ENCODE results near the gene FUT8. TPM values are rescaled to one million over a fixed set of nuclear protein-coding genes. Genes with fewer than 3 reads are reported as not detected.

Gene FUT8
- polyA plus RNA-seq, 1 of the 3 experiments (the other 2 are of a cell fraction), result 31.7 TPM

- peak overlapping the region; percentile 90 to 95; a peak in 2 of 4 replicates for H3K4me3 ChIP-seq (ENCODE audit: low read depth in 2 of 2, low read length in 1 of 2)
- H3K79me2 ChIP-seq (ENCODE audit: insufficient read depth), result peaks cover 72% of the 10 kb centered on the region
- POLR2A ChIA-PET, result interaction anchor here (0.9 kb wide), 2 partner anchors 409 to 545 kb away, joined by 3 read pairs; no protein-coding TSS in a partner anchor
- H3K4me2 ChIP-seq, result peak overlapping the region; percentile 88
- no peak overlapping the region for H2AFZ ChIP-seq (ENCODE audit: low read depth)
- H3K27me3 ChIP-seq (ENCODE audit: insufficient read depth), result no peaks in the 10 kb centered on the region
- WGBS (ENCODE audit: low lambda C conversion rate), result 46% methylated on average over 3 of the region's 3 CpGs
- H3K4me1 ChIP-seq (ENCODE audit: control insufficient read depth in 1 of 2, insufficient read depth in 2 of 2, low read depth in 1 of 2, low read length in 1 of 2), result peaks cover 0 to 6% of the 10 kb centered on the region in 2 experiments; a peak in 3 of 4 replicates
- peak; percentile 31 for DNase-seq
- TF ChIP-seq RAD21 (IDR thresholded peaks at IDR 0.05; ENCODE audit: low read length) (peak; percentile 84), ELF1 (IDR thresholded peaks at IDR 0.05) (no peak), CTCF (IDR thresholded peaks at IDR 0.05) (peak; percentile 85), SMC3 (IDR thresholded peaks at IDR 0.05; ENCODE audit: low read depth, low read length) (peak; percentile 48), MEF2A (IDR thresholded peaks at IDR 0.05; ENCODE audit: borderline replicate concordance, low read depth) (no peak)
- CTCF ChIA-PET, result interaction anchor here (0.6 to 8.8 kb wide), 62 partner anchors 9 to 928 kb away, joined by 3 to 174 read pairs (median 3); no protein-coding TSS in a partner anchor
- no peaks in the 10 kb centered on the region for H3K9me2 ChIP-seq
- no peaks in the 10 kb centered on the region for H3K36me3 ChIP-seq (replicated peaks in 1 of 2; ENCODE audit: control insufficient read depth in 1 of 2, insufficient read depth in 2 of 2, low read length in 1 of 2)
- H3F3A ChIP-seq (replicated peaks; ENCODE audit: insufficient read depth), result peaks cover 10% of the 10 kb centered on the region
- H3K27ac ChIP-seq (ENCODE audit: low read depth in 2 of 2, low read length in 1 of 2), result no peak overlapping the region
- H3K9ac ChIP-seq, result peak overlapping the region; percentile 84; the same call in 1 of the 2 replicates
- H4K20me1 ChIP-seq (ENCODE audit: insufficient read depth), result no peaks in the 10 kb centered on the region; the same call in 1 of the 2 replicates
- no peaks in the 10 kb centered on the region for H3K9me3 ChIP-seq
Measured at GRCh38 chr14:65414961-65415589, 2.5 kb downstream of the FUT8 start.

GRCh38 chr14:65415613-65416012, 3.1 kb downstream of the FUT8 start:
- WGBS (ENCODE audit: low lambda C conversion rate), result 74% methylated on average over 3 of the region's 3 CpGs
- H3K9me2 ChIP-seq, result no peaks in the 10 kb centered on the region
- POLR2A ChIA-PET, result interaction anchor here (0.7 to 0.9 kb wide), 3 partner anchors 140 to 545 kb away, joined by 3 read pairs; no protein-coding TSS in a partner anchor
- no peak overlapping the region for H2AFZ ChIP-seq (ENCODE audit: low read depth)
- CTCF ChIA-PET, result interaction anchor here (0.6 to 8.8 kb wide), 57 partner anchors 9 to 927 kb away, joined by 3 to 174 read pairs (median 3); no protein-coding TSS in a partner anchor
- peaks cover 78% of the 10 kb centered on the region for H3K79me2 ChIP-seq (ENCODE audit: insufficient read depth)
- TF ChIP-seq GATA2 (CRISPR knock-in tag; IDR thresholded peaks at IDR 0.05), result peak; percentile 54; the same call in 1 of the 2 replicates
- peak in 1 of 2 experiments; percentile 44; a peak in 1 of 4 replicates for TF ChIP-seq EP300 (IDR thresholded peaks at IDR 0.05; ENCODE audit: borderline replicate concordance in 1 of 2, low read depth in 1 of 2, low read length in 1 of 2)
- no peak for TF ChIP-seq SMC3 (IDR thresholded peaks at IDR 0.05; ENCODE audit: low read depth, low read length)
- H4K20me1 ChIP-seq (ENCODE audit: insufficient read depth), result no peaks in the 10 kb centered on the region; the same call in 1 of the 2 replicates
- no peaks in the 10 kb centered on the region for H3K36me3 ChIP-seq (replicated peaks in 1 of 2; ENCODE audit: control insufficient read depth in 1 of 2, insufficient read depth in 2 of 2, low read length in 1 of 2)
- no peaks in the 10 kb centered on the region for H3K27me3 ChIP-seq (ENCODE audit: insufficient read depth)
- H3K27ac ChIP-seq (ENCODE audit: low read depth in 2 of 2, low read length in 1 of 2), result no peak overlapping the region; a peak in 1 of 4 replicates
- peaks cover 0 to 6% of the 10 kb centered on the region in 2 experiments; a peak in 3 of 4 replicates for H3K4me1 ChIP-seq (ENCODE audit: control insufficient read depth in 1 of 2, insufficient read depth in 2 of 2, low read depth in 1 of 2, low read length in 1 of 2)
- H3K4me2 ChIP-seq, result no peak overlapping the region
- DNase-seq, result peak; percentile 46
- H3K4me3 ChIP-seq (ENCODE audit: low read depth in 2 of 2, low read length in 1 of 2), result no peak overlapping the region
- H3K9ac ChIP-seq, result no peak overlapping the region
- peaks cover 12% of the 10 kb centered on the region for H3F3A ChIP-seq (replicated peaks; ENCODE audit: insufficient read depth)
- no peaks in the 10 kb centered on the region for H3K9me3 ChIP-seq
